Left renal cortex interstitium (tissue), 4 donors: ENCODE results near the gene PODXL2. TPM values are rescaled to one million over a fixed set of nuclear protein-coding genes. Genes with fewer than 3 reads are reported as not detected.
"Not testable (repeated sequence)": the region's sequence is repeated elsewhere in the genome, so short reads cannot be mapped to it uniquely, and the experiment has no call there.

Experiments used
- DNase-seq, 4 donors: peaks; one replicate each; pipeline ENCODE4 v3.0.0-alpha.2; 2013; ENCODE audit warnings: low read depth in 4 of 4, low spot score in 2 of 4, missing footprints in 1 of 4
- polyA plus RNA-seq, 4 donors: library from polyadenylated mRNA; unstranded; fragments of 120-200 nt; gene quantifications; one replicate each; pipeline ENCODE4 v1.2.1, GENCODE V29; 2013; ENCODE audit not compliant: insufficient read length in 4 of 4

The PODXL2 gene
- polyA plus RNA-seq, 4 donors = 42.0 to 62.6 (median 54.8) TPM

DNA sequence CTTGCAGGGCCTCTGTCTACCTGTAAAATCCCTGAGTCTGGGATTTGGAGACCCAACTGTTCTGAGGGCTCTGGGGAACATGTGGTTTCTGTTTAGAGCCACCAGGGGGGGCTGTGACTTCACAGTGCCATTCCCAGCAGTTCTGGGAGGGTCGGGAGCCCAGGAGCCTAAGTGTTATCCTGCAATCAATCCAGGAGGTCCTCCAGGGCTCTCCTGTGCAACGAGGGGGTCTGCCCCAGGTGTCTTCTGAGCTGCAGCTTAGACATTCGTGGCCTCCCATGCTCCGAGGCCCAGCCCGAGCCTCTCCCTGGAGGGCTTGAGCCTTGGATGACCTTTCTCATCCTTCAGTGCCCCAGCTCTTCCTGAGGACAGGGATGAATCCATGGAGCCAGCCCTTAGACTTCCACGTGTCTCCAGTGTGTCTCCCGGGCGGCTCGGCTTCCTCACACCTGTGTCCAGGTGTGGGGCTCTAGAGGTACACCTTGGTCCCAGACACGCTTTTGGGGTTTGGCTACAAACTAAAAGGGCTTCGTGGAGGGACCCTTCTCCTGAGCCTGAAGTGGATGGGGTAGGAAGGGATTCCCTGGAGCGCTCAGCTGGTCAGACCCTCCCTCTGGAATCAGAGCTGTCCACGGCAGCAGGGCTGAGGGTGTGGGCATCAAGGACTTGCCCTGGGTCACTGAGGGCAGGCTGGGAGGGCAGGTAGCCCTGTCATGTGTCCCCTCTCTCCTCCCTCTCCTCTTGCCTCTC, 23.4 kb downstream of the PODXL2 start:
- peak in 1 of 4 donors; percentile 31 for DNase-seq

DNA sequence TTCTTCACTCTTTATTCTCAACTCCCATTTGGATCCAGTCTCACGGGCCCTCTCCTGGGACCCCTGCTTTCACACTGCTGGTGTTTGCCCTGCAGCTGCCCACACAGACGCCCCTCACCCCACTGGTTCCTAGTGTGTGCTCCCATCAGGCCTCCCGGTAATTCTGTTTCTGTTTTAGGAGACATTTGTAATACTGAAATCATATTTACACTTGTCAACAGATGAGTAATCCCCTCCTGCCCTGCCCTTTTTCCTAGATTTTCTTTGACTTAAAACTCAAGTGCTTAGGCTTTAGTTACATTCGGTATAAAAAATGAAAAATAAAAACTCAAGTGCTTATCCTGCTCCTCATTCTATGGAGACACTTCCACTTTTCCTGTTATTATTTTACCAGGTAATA, 25.4 kb downstream of the PODXL2 start:
- DNase-seq = no peak

DNA sequence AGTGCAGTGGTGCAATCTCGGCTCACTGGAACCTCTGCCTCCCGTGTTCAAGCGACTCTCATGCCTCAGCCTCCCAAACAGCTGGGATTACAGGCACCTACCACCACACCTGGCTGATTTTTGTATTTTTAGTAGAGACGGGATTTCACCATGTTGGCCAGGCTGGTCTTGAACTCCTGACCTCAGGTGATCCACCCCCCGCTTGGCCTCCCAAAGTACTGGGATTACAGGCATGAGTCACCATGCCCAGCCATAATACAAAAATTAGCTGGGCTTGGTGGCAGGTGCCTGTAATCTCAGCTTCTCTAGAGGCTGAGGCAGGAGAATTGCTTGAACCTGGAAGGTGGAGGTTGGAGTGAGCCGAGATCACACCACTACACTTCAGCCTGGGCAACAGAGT, 26.0 kb downstream of the PODXL2 start:
- DNase-seq = not testable (repeated sequence)

DNA sequence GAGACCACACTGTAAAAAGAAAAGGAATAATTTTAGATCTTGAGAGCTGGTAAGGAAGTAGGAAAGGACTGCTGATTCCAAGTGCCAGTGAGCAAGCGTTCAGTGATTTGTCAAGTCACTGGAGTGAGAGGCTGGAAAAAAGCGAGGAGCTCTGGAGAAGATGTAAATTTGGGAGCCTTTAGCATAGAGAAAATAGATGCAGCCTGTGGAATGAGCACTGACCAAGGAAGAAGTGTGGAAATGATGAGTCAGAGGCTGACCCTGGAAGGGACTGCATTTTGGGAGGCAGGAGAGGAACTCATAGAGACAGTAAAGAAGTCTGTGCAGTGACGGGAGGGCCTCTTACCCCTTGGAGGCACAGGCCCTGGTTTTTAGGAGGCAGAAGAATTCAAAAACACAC, 26.7 kb downstream of the PODXL2 start:
- DNase-seq = no peak

DNA sequence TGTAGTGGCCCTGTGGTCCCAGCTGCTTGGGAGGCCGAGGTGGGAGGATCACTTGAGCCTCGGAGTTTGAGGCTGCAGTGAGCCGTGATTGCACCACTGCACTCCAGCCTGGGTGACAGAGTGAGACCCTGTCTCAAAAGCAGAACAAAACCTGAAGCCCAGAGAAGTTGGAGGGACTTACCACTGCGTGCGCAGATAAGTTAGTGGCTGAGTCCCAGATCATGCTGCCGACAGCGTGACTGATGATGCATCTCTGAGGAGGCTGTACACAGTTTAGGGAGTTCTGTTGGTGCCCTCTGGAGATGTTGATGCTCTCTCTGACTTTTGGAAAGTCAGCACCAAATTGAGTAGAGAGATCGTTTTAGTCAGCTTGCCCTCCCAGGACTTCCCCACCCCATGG, 27.9 kb downstream of the PODXL2 start:
- DNase-seq = no peak

DNA sequence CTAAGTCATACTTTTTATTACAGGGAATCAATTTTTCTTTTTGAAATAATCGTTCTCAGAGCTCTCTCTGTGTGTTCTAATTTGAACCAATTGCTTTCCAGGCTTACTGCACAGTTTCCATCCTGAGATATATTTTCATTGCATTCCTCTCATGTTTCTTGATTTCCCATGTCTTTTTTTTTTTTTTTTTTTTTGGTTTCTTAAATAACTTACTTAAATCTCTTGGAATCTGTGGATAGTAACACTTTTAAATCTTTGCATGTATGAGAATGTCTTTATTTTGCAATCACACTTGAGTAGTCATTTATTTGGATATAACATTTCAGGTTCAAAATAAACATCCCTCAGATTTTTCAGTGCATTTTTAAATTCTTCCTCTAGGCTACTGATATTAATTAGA, 29.2 kb downstream of the PODXL2 start:
- DNase-seq = no peak

DNA sequence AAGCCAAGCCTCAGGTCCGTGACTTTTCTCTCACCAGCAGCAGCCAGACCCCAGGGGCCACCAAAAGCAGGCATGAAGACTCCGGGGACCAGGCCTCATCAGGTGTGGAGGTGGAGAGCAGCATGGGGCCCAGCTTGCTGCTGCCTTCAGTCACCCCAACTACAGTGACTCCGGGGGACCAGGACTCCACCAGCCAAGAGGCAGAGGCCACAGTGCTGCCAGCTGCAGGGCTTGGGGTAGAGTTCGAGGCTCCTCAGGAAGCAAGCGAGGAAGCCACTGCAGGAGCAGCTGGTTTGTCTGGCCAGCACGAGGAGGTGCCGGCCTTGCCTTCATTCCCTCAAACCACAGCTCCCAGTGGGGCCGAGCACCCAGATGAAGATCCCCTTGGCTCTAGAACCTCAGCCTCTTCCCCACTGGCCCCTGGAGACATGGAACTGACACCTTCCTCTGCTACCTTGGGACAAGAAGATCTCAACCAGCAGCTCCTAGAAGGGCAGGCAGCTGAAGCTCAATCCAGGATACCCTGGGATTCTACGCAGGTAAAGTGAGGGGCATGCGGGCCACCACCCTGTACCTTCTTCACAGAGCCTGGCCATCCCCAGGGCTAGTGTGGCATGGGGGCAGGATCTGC, 31.8 kb downstream of the PODXL2 start:
- DNase-seq = no peak

DNA sequence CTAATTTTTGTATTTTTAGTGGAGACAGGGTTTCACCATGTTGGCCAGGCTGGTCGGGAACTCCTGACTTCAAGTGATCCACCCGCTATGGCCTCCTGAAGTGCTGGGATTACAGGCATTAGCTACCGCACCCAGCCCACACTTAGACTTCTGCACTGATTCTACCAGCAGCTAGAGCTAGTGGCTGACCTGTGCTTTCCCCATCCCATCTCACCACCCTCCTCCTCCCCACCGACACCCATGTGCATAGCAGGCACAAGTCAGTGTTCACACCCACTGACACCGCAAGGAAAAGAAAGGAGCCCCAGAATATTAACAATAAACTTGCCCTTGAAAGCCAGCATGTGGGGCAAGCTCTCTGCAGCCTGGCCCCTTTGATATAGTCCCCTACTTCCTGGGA, 32.6 kb downstream of the PODXL2 start:
- DNase-seq = no peak

DNA sequence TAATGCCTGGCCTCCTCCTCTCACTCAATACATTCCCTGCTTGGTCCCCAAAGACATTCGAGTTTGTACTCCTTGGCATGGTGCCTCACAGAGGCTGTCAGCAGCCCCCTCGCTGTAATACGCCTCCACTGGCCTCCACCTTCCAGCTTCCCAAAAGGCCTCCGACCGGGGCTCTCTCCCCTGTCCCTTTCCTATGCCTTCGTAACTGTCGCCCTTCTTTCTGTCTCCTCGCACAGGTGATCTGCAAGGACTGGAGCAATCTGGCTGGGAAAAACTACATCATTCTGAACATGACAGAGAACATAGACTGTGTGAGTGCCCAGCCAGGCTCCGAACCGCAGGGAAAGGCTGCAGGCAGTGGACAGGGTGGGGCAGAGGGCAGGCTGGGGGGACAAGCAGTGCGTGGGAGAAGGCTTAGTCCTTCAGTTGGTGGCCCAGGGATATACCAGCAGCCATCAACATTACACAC, 33.0 kb downstream of the PODXL2 start:
- DNase-seq = no peak

DNA sequence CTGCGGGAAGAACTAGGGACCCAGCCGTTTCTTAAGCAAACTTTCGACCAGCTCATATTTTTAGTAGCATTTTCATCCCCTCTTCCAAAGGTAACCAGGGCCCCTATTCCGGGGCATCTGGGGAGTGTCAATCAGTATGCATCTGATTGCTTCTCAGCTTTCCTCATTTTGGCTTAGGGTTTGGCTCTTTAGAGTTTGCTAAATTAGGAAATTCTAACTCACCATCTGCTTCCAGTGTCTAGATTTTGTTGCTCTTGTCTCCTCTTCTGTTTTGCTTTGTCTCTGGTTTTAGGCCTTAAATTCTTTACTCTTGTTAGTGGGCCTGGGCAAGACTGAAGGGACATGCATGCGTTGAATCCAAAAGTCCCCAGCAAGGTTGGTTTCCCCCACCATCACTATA, 34.2 kb downstream of the PODXL2 start:
- DNase-seq = no peak

DNA sequence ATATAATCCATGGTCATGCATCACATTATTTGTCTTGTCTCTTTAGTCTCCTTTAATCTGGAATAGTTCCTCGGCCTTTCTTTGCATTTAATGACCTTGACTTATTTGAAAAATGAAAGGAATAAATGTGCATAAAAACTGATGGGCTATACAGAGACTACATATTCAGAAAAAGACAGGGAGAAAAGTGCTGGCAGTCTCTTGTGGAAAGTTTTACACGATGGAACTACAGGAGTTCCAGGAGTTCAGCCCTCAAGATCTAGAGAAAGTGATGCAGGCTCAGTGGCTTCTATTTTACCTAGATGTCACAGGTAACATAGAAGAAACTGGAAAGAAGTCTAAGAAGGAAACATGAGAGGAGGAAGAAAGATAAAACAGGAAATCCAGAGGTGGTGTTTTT, 36.2 kb downstream of the PODXL2 start:
- DNase-seq = no peak

DNA sequence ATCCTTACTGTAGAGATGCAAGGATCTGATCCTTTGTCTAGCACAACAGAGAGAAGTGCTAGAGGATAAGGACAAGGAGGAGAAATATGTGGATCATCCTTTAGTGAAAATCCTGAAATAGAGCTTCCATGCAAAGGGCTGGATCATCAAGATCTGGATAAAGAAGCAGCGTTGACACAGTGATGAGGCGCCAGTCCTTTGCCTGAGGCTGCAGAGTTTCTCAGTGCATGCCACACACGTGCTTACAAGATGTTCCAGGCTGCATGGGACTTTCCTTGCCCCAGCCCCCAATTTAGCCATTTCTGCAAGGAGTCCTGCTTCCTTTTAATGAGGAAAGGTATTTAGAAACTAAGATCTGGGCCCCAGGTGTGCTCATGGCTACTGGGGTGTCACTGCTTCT, 36.6 kb downstream of the PODXL2 start:
- DNase-seq = no peak

DNA sequence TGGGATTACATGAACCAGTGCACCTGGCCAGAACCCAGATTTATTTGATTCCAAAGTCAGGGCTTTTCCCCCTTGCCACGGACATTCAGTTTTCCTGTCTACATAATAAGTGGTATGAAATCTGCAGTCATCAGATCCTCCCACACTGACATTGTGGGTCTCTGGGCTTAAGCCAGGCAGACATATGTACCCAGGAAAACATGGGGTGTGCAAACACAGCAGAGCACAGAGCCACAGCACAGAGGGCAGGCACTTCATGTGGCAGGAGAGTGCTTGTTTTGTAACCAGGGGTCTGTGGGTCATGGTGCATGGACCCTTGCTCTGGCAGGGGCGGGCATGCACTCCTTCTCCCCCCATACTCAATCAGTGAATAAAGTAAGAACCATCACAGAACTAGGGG, 37.7 kb downstream of the PODXL2 start:
- no peak for DNase-seq

DNA sequence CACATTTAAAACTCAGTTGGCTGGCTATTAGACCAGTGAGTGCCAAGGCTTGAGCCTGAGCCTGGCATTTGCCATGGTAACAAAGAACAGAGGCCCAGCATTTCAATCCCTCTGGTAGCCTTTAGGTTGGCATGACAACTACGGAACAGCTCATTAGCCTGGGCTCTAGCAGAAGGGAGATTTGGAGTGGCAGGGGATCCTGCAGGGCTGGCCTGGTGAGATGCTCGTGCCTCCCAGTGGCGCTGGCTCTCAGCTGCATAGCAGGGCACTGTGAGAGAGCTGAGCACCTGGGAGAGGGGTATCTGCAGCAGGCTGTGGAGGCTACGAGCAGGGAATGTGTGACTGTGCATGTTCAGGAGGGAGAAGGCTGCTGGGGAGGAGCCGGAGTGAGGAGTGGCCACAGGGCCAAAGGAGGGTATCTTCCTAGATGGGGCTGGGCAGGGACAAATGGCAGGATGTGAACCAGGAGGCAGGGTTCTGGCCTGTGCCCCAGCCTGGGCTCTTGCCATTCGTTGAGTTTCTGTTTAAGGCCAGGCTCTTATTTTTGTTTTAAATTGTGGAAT, 38.2 kb downstream of the PODXL2 start:
- DNase-seq = no peak

DNA sequence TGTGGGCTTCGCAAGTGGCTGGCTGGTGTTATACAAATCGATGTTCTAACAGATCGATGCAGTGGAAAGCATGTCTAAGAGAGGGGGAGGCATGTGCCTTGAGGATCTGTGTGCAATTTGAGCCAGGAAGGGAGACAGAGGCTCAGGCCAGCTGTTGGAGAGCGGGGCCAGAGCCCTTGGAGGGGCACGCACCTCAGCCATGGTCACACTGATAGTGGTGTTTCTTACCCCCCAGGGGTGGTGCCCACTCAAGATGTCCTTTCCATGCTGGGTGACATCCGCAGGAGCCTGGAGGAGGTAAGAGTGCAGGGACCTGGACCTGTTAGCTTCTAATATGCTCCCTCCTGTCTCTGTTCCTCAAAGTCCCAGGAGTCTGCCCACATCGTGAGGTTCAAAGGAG, 39.9 kb downstream of the PODXL2 start:
- no peak for DNase-seq

DNA sequence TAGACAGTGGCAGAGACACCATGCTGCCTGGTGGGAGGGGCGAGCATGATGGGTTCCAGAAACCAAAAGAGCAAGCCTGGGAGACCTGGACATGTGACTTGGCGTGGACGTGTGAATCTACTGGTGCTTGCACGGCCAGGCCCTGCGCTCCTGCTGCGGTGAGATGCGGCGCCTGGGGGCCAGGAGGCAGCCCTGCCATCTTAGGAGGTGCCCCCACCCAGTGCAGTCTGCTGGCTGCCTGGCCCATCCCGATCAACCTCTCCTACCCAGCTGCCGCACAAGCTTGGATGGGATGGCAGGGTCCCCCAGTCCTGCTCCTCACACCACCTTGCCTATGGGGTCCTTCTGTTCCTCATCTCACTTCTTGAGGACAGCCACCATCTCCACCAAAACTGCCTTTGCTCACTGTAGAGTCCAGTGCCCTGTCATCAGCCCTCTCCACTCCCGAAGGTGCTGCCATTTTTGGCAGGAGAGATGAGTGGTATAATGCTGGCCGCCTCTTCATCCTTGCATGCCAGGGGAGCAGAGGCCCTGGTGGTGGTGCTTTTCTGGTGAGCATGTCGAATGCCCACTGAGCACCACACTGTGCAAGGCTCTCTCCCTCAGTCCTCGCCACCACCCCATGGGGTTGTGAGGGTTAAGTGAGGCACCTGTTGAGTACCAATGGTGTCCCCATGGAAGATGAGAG, 40.7 kb downstream of the PODXL2 start:
- DNase-seq = no peak

DNA sequence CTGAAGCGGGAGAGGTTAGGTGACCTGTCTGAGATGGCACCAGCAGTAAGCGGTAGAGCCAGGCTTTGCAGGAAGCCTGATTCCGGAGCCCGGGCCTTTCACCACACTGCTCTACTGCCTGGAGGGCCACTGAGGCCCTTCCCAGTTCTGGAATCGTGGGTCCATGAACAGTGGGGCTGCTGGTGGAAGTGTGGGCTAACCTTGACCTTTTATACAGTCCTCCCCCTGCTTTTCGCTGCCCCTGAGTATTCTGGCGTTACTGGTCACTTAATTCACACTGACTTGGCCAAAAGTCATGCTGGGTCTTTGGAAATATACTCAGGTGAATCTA, 41.2 kb downstream of the PODXL2 start:
- no peak for DNase-seq

DNA sequence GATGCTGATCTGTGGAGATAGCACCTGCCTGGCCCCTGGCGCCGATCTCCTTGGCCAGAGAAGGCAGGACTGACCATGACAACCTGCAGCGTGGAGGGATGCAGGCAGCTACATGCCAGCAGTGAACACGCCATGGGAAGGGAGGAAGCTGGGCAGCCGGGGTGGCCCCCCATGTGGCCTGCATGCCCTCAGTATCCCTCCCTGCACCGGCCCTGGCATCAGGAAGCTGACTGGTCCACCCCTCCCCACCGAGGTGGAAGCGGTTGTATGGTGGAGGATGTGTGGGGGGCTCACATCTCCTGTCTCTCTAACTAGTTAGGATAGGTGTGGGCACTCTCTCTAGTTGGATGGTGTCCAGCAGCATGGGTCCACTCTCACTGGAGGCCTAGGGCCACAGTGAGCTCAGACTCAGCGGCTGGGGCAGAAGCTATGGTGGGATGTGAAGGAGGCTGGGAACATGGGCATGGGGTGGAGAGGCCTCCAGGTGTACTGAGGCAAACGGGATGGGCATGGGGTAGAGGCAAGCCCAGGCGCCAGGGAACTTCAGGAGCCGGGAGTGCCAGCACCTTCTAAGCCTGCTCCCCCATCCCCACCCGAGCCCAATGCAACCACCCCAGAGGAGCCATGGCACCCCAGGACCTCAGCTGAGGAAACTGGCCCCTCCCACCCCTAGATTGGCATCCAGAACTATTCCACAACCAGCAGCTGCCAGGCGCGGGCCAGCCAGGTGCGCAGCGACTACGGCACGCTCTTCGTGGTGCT, 42.0 kb downstream of the PODXL2 start:
- DNase-seq = no peak

DNA sequence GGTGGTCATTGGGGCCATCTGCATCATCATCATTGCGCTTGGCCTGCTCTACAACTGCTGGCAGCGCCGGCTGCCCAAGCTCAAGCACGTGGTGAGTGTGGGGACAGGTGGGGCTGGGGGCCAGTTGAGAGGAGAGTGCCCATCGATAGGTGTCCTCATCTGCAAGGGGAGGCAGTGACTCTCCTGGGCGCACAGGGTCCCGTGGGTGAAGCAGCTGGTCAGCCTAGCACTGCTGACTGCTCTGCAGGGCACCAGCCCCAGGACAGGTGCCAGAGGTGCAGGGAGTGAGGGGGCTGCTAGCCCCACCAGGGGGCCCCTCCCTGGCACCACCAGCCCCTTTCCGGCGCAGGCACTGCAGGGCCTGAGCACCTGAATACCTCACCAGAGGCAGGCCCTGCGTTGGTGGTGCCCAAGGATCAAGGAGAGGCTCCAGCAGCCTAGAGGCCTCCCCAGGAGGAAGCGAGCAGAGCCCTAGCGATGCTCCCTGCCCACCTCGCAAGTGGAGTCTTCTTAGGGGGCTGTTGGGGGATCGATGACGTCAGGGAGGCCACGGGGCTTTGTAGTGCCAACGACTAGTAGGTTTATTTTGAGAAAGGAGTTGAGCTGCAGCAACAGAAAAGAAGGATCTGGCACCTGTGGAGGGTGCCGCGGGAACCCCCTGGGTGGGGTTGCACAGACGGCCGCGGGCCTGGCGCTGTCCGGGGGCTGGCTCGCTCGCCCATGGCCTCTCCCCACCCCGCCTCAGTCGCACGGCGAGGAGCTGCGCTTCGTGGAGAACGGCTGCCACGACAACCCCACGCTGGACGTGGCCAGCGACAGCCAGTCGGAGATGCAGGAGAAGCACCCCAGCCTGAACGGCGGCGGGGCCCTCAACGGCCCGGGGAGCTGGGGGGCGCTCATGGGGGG, 42.8 kb downstream of the PODXL2 start:
- DNase-seq = no peak
